ENCODE data around the gene HERPUD1. TPM values are rescaled to one million over a fixed set of nuclear protein-coding genes. Genes with fewer than 3 reads are reported as not detected.

The HERPUD1 gene
- total and polyA plus RNA-seq, 2 of the 13 experiments (the other 11 are each of a cell fraction or from before 2014, with no cell fraction given): 96.2 to 323 TPM

- ChIA-PET POLR2A (no interaction called here), CTCF (ENCODE audit: low intra/inter-chr PET ratio, low total read pairs) (no interaction called here)
- H3K79me2 ChIP-seq (ENCODE audit: insufficient read depth, low read length): no peaks in the 10 kb centered on the region
- H3K27ac ChIP-seq (ENCODE audit: extremely low read length, insufficient read depth, low read length): no peak overlapping the region
- intact Hi-C loops (cut with micrococcal nuclease; ENCODE audit: unreplicated experiment): no loop called here
- ATAC-seq (no peak), FAIRE-seq (no peak), DNase-seq (ENCODE audit: low spot score) (no peak)
- peaks cover 0 to 27% of the 10 kb centered on the region in 2 experiments; a peak in 2 of 5 replicates for H3K27me3 ChIP-seq (ENCODE audit: control insufficient read depth in 1 of 2, insufficient read depth in 2 of 2, low read length in 2 of 2)
- H3K36me3 ChIP-seq (replicated peaks in 1 of 2; ENCODE audit: control insufficient read depth in 1 of 2, insufficient read depth in 2 of 2, low read length in 2 of 2): no peaks in the 10 kb centered on the region
- H3K4me3 ChIP-seq (replicated peaks in 1 of 3; ENCODE audit: insufficient read depth in 1 of 3, low read depth in 2 of 3, low read length in 3 of 3): no peak overlapping the region
- no peak overlapping the region for H2AFZ ChIP-seq (ENCODE audit: low read length)
- BruUV-seq (replicated peaks): no TSS peak
- no peak overlapping the region for H3K4me2 ChIP-seq (ENCODE audit: low read depth, low read length)
- 60% methylated on average over 9 of the region's 9 CpGs for WGBS (ENCODE audit: low lambda C conversion rate)
- in situ Hi-C loops (cut with HindIII; ENCODE audit: extremely low pct_ligation_motif_present, low pct_unique_long_range_greater_than_20kb): no loop called here
- TF ChIP-seq ZNF768 (CRISPR knock-in tag; IDR thresholded peaks at IDR 0.05) (peak; percentile 85), HNF4G (IDR thresholded peaks at IDR 0.05; ENCODE audit: borderline replicate concordance, low read depth, low read length) (no peak), HNF4G (CRISPR knock-in tag; IDR thresholded peaks at IDR 0.05; ENCODE audit: borderline replicate concordance, low read depth) (no peak)
- H3K4me1 ChIP-seq (ENCODE audit: insufficient read depth, low read length): peaks cover 32% of the 10 kb centered on the region
- no peaks in the 10 kb centered on the region for H3K9me3 ChIP-seq (ENCODE audit: low read length)
- H4K20me1 ChIP-seq (ENCODE audit: insufficient read depth, low read length): no peaks in the 10 kb centered on the region
- no peak overlapping the region for H3K9ac ChIP-seq (ENCODE audit: insufficient read depth, low read depth, low read length)
Observed at GRCh38 chr16:56974549-56975300, 42.8 kb downstream of the HERPUD1 start.

- Histone ChIP-seq H3K27ac (ENCODE audit: extremely low read length, insufficient read depth, low read length) (no peak overlapping the region), H3K4me2 (ENCODE audit: low read depth, low read length) (no peak overlapping the region), H4K20me1 (ENCODE audit: insufficient read depth, low read length) (no peaks in the 10 kb centered on the region), H2AFZ (ENCODE audit: low read length) (no peak overlapping the region), H3K9me3 (ENCODE audit: low read length) (no peaks in the 10 kb centered on the region), H3K79me2 (ENCODE audit: insufficient read depth, low read length) (no peaks in the 10 kb centered on the region), H3K36me3 (replicated peaks in 1 of 2; ENCODE audit: control insufficient read depth in 1 of 2, insufficient read depth in 2 of 2, low read length in 2 of 2) (no peaks in the 10 kb centered on the region), H3K4me3 (replicated peaks in 1 of 3; ENCODE audit: insufficient read depth in 1 of 3, low read depth in 2 of 3, low read length in 3 of 3) (no peak overlapping the region), H3K27me3 (ENCODE audit: control insufficient read depth in 1 of 2, insufficient read depth in 2 of 2, low read length in 2 of 2) (peaks cover 0 to 27% of the 10 kb centered on the region in 2 experiments; a peak in 2 of 5 replicates), H3K4me1 (ENCODE audit: insufficient read depth, low read length) (peaks cover 32% of the 10 kb centered on the region), H3K9ac (ENCODE audit: insufficient read depth, low read depth, low read length) (no peak overlapping the region)
- FAIRE-seq (no peak), DNase-seq (ENCODE audit: low spot score) (no peak), ATAC-seq (no peak)
- CTCF ChIA-PET (ENCODE audit: low intra/inter-chr PET ratio, low total read pairs): no interaction called here
- WGBS (ENCODE audit: low lambda C conversion rate): 61% methylated on average over 10 of the region's 10 CpGs
- POLR2A ChIA-PET: interaction anchor here (1.8 kb wide), 1 partner anchor 8 kb away, joined by 4 read pairs; no protein-coding TSS in a partner anchor
- in situ Hi-C loops (cut with HindIII; ENCODE audit: extremely low pct_ligation_motif_present, low pct_unique_long_range_greater_than_20kb) (no loop called here), intact Hi-C loops (cut with micrococcal nuclease; ENCODE audit: unreplicated experiment) (no loop called here)
- BruUV-seq (replicated peaks): no TSS peak
- TF ChIP-seq BRCA1 (CRISPR knock-in tag; IDR thresholded peaks at IDR 0.05): no peak
- TF ChIP-seq ZNF350 (CRISPR knock-in tag; IDR thresholded peaks at IDR 0.05; ENCODE audit: borderline replicate concordance, low read depth): no peak
- TF ChIP-seq E2F5 (CRISPR knock-in tag; conservative IDR thresholded peaks at IDR 0.05): no peak
- no peak for TF ChIP-seq KDM3A (CRISPR knock-in tag; IDR thresholded peaks at IDR 0.05; ENCODE audit: low read depth)
- no peak for TF ChIP-seq FOSL2 (CRISPR knock-in tag; IDR thresholded peaks at IDR 0.05)
- no peak for TF ChIP-seq ZNF777 (CRISPR knock-in tag; IDR thresholded peaks at IDR 0.05)
- TF ChIP-seq POGZ (CRISPR knock-in tag; IDR thresholded peaks at IDR 0.05): no peak
- TF ChIP-seq DBP (CRISPR knock-in tag; IDR thresholded peaks at IDR 0.05; ENCODE audit: not compliant biosample characterization): no peak
- no peak for TF ChIP-seq ZNF326 (CRISPR knock-in tag; IDR thresholded peaks at IDR 0.05; ENCODE audit: borderline replicate concordance)
- TF ChIP-seq AKAP8 (CRISPR knock-in tag; IDR thresholded peaks at IDR 0.05): no peak
- TF ChIP-seq ZNF441 (CRISPR knock-in tag; IDR thresholded peaks at IDR 0.05; ENCODE audit: borderline replicate concordance): no peak
- TF ChIP-seq PAWR (CRISPR knock-in tag; IDR thresholded peaks at IDR 0.05; ENCODE audit: borderline replicate concordance): no peak
- TF ChIP-seq BRF2 (CRISPR knock-in tag; IDR thresholded peaks at IDR 0.05): no peak
Observed at GRCh38 chr16:56975714-56976113, 43.8 kb downstream of the HERPUD1 start.
